Natural killer cell treated with Interleukin-12 subunit alpha and Interleukin-12 subunit beta and Interleukin-15 and Interleukin-18, amount 100 ng/mL, for 72 hours (primary cell): Measurements from ENCODE around the gene NCOA1. TPM values are rescaled to one million over a fixed set of nuclear protein-coding genes. Genes with fewer than 3 reads are reported as not detected.

Experiments
- ATAC-seq, 2 donors: fragments of 150-1000 bp; cut with Tn5 transposase in 1 of 2; sonication (Bioruptor Pico), chemical (Tn5 transposase) in 1 of 2; 2 replicates each; pipeline ENCODE4 v1.10.0; 2021
- DNase-seq: peaks from one replicate; pipeline ENCODE4 v3.0.0; 2022; ENCODE audit warnings: low spot score
- H3K27ac Mint-ChIP-seq, 2 donors: 1 replicate in 1 of 2; 2 replicates in 1 of 2; pipeline ENCODE4 v1.8.0; 2022; ENCODE audit warnings: mixed read lengths in 2 of 2, mild to moderate bottlenecking in 1 of 2, moderate library complexity in 1 of 2
- H3K27me3 Mint-ChIP-seq, 2 donors: 1 replicate in 1 of 2; 2 replicates in 1 of 2; pipeline ENCODE4 v1.8.0; 2022; ENCODE audit warnings: mixed read lengths in 2 of 2
- H3K36me3 Mint-ChIP-seq: one replicate; pipeline ENCODE4 v1.8.0; 2022; ENCODE audit warnings: mixed read lengths
- H3K4me1 Mint-ChIP-seq, 2 donors: 1 replicate in 1 of 2; 2 replicates in 1 of 2; pipeline ENCODE4 v1.8.0; 2022; ENCODE audit warnings: low read depth in 2 of 2, mixed read lengths in 2 of 2, mild to moderate bottlenecking in 1 of 2
- H3K4me3 Mint-ChIP-seq: one replicate; pipeline ENCODE4 v1.8.0; 2022; ENCODE audit warnings: mixed read lengths
- H3K9me3 Mint-ChIP-seq: 2 replicates; pipeline ENCODE4 v1.8.0; 2022; ENCODE audit warnings: mixed read lengths
- total RNA-seq, 2 donors: library from RNA; stranded (reverse); gene quantifications; one replicate each; pipeline ENCODE4 v1.2.3, GENCODE V29; 2022

Gene NCOA1
- total RNA-seq, 2 donors from 2014 or later: 84.1 to 139 TPM

DNA sequence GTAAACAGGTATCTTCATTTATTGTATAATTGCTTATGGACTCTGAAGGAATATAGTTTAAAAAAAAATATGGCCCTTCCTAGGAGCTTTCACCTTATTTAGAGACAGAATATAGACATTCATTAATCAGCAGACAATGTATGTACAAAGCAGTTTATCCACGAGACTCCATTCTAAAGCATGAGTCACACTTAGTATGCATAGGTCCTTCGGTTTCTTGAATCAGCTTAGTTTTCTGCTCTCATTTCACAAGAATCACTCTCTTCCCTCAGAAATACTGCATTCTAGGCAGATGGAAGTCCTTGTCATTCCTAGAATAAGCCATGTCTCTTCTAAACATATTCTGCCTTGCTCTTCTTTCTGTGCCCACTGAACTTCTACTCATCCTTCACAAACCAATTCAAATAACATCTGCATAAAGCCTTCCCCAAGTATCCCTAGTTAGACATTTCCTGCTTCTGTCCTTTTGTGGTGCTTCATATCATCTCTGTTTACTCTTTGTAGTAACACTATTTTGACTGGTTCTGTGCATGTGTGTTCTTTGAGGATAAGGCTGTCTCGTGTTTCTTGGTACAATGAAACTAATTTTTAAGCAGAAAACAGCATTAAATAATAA lies 217.6 kb downstream of the NCOA1 start:
- peaks cover 28% of the 10 kb centered on the region for H3K36me3 Mint-ChIP-seq
- H3K27me3 Mint-ChIP-seq: no peaks in the 10 kb centered on the region
- peaks cover 0 to 11% of the 10 kb centered on the region in 2 donors for H3K4me1 Mint-ChIP-seq
- ATAC-seq: no peak
- no peak overlapping the region for H3K27ac Mint-ChIP-seq
- no peak overlapping the region for H3K4me3 Mint-ChIP-seq
- H3K9me3 Mint-ChIP-seq: no peaks in the 10 kb centered on the region
- DNase-seq: no peak

DNA sequence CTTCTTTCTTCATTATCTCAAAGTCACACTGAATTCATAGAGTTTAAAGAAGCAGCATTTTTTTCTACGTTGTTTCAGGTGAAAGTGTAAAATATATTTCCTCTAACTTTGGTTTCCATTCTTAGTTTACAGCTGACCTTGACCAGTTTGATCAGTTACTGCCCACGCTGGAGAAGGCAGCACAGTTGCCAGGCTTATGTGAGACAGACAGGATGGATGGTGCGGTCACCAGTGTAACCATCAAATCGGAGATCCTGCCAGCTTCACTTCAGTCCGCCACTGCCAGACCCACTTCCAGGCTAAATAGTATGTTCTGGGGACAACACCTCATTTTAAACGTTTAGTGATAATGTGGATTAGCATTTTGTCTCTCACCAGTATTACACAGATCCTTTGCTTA lies 219.8 kb downstream of the NCOA1 start:
- peaks cover 42% of the 10 kb centered on the region for H3K36me3 Mint-ChIP-seq
- ATAC-seq: no peak
- no peak overlapping the region for H3K27ac Mint-ChIP-seq

DNA sequence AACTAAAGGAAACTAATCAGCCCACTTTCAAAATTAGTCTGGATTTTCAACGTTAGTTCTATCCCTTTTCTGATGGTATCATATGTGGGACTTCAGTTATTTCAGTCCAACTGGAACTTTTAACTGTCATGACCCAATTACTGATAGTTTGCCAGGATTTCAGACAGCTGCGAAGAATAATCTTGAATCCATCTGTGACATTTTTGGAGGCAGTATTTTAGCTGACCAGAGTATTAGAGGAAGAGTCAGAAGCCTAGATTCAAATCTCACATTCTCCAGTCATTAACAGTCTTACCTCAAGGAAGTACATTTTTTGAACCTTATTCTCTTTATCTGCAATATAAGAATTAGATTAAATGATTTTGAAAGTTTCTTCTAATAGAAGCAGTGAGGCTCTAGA lies 220.8 kb downstream of the NCOA1 start:
- no peak for DNase-seq
- Mint-ChIP-seq H3K36me3 (peaks cover 45% of the 10 kb centered on the region), H3K27me3 (no peaks in the 10 kb centered on the region), H3K9me3 (no peaks in the 10 kb centered on the region), H3K4me1 (peaks cover 0 to 9% of the 10 kb centered on the region in 2 donors), H3K27ac (no peak overlapping the region), H3K4me3 (no peak overlapping the region)
- no peak for ATAC-seq

More for the DNA sequence above, 219.8 kb downstream of the NCOA1 start:
- Mint-ChIP-seq H3K9me3 (no peaks in the 10 kb centered on the region), H3K27me3 (no peaks in the 10 kb centered on the region), H3K4me3 (no peak overlapping the region), H3K4me1 (peaks cover 0 to 9% of the 10 kb centered on the region in 2 donors)
- DNase-seq: no peak

DNA sequence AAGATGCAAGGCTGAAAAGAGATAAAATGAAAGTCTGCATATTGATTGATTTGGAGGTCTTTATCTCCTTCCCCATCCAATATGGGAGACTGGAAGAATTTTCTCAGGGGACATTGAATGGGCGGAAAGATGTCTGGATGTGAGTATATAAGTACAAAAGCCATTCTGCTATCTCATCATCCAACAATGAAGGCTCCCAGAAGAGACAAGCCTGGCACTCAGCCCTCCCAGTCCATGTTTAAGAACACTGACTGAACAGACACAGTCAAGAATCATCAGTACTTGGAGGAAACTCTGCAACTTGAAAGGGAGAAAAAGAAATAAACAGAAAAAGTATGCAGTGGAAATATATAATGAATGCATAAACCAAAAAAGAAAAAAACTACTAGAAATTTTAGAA lies 221.2 kb downstream of the NCOA1 start:
- no peak overlapping the region for H3K4me3 Mint-ChIP-seq
- no peak overlapping the region for H3K27ac Mint-ChIP-seq
- no peak for ATAC-seq
- H3K4me1 Mint-ChIP-seq: peaks cover 0 to 9% of the 10 kb centered on the region in 2 donors
- no peaks in the 10 kb centered on the region for H3K9me3 Mint-ChIP-seq
- H3K36me3 Mint-ChIP-seq: peaks cover 45% of the 10 kb centered on the region
- no peaks in the 10 kb centered on the region for H3K27me3 Mint-ChIP-seq
- no peak for DNase-seq

DNA sequence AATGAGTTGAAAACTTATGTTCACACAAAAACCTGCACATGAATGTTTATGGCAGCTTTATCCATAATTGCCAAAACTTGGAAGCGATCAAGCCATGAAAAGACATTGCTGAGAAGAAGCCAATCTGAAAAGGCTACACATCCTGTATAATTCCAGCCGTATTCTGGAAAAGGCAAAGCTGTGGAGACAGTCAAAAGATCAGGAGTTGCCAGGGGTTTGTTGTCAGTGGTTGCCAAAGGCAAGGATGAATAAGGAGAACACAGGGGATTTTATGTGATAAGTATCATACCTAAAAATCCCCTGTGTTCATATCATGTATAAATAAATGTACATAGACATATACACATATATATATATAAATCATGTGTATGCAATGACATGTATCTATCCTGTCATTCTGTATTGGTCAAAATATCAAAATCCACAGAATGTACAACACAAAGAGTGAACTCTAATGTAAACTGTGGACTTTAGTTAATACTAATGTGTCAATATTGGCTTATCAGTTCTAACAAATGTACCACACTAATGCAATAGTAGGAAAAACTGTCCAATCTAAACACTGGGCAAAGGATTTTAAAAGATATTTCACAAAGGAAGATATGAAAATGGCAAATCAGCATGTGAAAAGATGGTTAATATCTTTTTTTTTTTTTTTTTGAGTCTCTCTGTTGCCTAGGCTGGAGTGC lies 226.4 kb downstream of the NCOA1 start:
- Mint-ChIP-seq H3K27me3 (no peaks in the 10 kb centered on the region), H3K4me3 (no peak overlapping the region), H3K9me3 (no peaks in the 10 kb centered on the region), H3K27ac (no peak overlapping the region), H3K4me1 (peaks cover 19 to 27% of the 10 kb centered on the region in 2 donors), H3K36me3 (peaks cover 44% of the 10 kb centered on the region)
- ATAC-seq (no peak), DNase-seq (no peak)

DNA sequence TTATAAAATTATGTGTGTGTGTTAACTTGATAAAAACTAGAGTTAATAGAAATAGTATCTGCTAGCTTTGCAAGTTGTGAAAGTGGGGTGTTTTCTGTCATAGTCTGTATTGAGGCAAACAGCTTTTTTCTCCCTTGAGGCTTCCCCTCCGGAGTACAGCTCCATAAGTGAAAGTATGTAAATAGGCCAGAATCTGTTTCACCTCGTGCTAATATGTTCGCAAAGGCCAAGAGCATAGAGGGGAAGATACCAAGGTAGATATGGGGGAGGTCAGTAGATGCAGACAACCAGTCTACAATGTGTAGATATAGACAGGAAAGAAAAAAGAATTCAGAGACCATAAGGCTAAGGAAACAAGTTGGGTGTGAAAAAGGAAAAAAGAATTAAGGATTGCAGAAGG lies 229.3 kb downstream of the NCOA1 start:
- peaks cover 21% of the 10 kb centered on the region for H3K36me3 Mint-ChIP-seq
- H3K27me3 Mint-ChIP-seq: no peaks in the 10 kb centered on the region
- DNase-seq (no peak), ATAC-seq (no peak)
- peaks cover 17 to 27% of the 10 kb centered on the region in 2 donors for H3K4me1 Mint-ChIP-seq
- H3K4me3 Mint-ChIP-seq: no peak overlapping the region
- no peaks in the 10 kb centered on the region for H3K9me3 Mint-ChIP-seq
- H3K27ac Mint-ChIP-seq: peak overlapping the region in 1 of 2 donors; percentile 11

DNA sequence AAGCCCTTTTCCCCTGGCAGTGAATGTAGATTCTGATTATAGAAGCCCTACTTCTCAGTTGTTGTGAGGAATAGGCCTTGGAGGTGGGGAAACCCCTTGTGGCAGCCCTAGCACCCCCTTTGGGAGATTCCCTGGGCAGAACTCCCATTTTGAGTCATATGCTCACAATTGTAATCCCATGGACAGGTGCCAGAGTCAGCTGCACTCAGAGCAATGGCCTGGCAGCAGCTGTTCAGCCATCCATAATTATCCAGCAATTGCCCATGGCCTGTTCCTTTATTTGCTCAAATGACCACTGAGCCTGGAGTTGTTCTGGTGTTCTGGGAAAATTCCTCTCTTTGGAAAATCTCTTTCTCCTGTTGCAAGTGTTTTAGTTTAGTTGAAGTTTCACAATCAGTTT lies 230.4 kb downstream of the NCOA1 start:
- Mint-ChIP-seq H3K4me3 (no peak overlapping the region), H3K27ac (peak overlapping the region in 1 of 2 donors; percentile 10), H3K4me1 (peaks cover 18 to 27% of the 10 kb centered on the region in 2 donors), H3K27me3 (no peaks in the 10 kb centered on the region), H3K9me3 (no peaks in the 10 kb centered on the region), H3K36me3 (peaks cover 19% of the 10 kb centered on the region)
- DNase-seq (no peak), ATAC-seq (peak in 1 of 2 donors; percentile 72)

DNA sequence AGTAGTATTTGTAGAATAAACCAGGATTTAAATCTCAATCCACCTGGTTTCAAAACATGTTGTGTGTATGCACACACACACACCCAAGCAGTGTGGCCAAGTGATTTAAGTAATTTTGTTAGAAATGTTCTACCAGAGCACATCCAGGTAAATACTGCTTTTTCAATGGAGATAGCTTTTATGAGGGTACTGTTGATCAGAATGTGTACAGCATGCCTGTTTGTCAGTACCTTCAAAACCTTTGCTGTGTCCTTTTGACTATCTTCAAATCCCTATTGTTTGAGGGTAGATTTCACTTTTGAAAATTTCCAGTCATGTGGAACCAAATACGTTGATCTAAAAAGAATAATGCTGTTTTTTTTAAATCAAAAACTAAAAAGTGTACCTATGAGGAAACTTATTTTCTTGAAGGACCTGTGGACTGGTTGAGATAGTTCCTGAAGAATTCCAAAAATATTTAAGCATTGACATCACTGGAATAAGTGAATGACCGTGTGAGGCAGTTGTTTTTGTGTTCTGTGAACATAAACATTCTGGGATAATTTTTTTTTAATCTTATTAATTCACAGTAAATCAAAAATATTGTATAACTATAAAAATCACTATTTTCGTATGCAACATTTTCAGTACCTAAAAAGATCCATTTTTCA lies 231.2 kb downstream of the NCOA1 start:
- H3K27ac Mint-ChIP-seq: no peak overlapping the region
- peaks cover 18 to 27% of the 10 kb centered on the region in 2 donors for H3K4me1 Mint-ChIP-seq
- ATAC-seq: no peak
- H3K27me3 Mint-ChIP-seq: no peaks in the 10 kb centered on the region
- no peak for DNase-seq
- no peaks in the 10 kb centered on the region for H3K9me3 Mint-ChIP-seq
- no peak overlapping the region for H3K4me3 Mint-ChIP-seq
- peaks cover 11% of the 10 kb centered on the region for H3K36me3 Mint-ChIP-seq

DNA sequence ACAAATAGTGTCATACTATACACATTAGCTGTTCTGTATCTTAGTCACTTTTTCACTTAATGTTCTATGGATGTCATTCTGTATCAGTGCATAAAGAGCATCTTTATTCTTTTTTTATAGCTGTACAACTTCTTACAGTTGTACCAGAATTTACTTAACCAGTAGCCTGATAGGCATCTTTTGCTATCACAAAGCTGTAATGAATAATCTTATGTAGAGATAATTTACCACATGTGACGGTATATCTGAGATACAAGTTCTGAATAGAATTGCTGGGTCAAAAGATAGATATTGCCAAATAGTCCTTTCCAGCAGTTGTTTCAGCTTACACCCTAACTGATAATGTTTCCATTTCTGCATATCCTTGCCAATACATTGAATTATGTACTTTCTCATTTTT lies 232.1 kb downstream of the NCOA1 start:
- H3K9me3 Mint-ChIP-seq: no peaks in the 10 kb centered on the region
- H3K4me3 Mint-ChIP-seq: no peak overlapping the region
- DNase-seq (no peak), ATAC-seq (no peak)
- peaks cover 5% of the 10 kb centered on the region for H3K36me3 Mint-ChIP-seq
- H3K4me1 Mint-ChIP-seq: peaks cover 18 to 27% of the 10 kb centered on the region in 2 donors
- H3K27ac Mint-ChIP-seq: no peak overlapping the region
- no peaks in the 10 kb centered on the region for H3K27me3 Mint-ChIP-seq

DNA sequence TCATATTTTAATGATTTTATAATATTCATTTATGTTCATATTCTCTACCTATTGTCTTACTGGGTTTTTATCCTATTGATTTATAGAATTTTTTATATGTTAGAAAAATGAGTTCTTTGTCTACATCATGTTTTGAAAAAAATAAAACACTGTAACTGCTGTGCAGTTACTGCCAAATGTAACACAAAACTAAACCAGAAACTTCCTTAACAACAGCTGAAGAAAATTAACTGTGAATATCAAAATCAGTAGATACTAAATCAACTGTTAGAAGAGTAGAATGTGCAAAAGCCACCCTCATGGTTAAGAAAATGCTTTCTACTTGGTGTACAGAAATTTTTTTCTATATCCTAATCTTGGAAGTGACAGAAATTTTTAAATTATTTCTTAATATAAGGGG lies 232.6 kb downstream of the NCOA1 start:
- ATAC-seq: no peak
- peaks cover 6% of the 10 kb centered on the region for H3K36me3 Mint-ChIP-seq
- no peaks in the 10 kb centered on the region for H3K9me3 Mint-ChIP-seq
- no peaks in the 10 kb centered on the region for H3K27me3 Mint-ChIP-seq
- no peak overlapping the region for H3K4me3 Mint-ChIP-seq
- no peak for DNase-seq
- no peak overlapping the region for H3K27ac Mint-ChIP-seq
- peaks cover 19 to 27% of the 10 kb centered on the region in 2 donors for H3K4me1 Mint-ChIP-seq

DNA sequence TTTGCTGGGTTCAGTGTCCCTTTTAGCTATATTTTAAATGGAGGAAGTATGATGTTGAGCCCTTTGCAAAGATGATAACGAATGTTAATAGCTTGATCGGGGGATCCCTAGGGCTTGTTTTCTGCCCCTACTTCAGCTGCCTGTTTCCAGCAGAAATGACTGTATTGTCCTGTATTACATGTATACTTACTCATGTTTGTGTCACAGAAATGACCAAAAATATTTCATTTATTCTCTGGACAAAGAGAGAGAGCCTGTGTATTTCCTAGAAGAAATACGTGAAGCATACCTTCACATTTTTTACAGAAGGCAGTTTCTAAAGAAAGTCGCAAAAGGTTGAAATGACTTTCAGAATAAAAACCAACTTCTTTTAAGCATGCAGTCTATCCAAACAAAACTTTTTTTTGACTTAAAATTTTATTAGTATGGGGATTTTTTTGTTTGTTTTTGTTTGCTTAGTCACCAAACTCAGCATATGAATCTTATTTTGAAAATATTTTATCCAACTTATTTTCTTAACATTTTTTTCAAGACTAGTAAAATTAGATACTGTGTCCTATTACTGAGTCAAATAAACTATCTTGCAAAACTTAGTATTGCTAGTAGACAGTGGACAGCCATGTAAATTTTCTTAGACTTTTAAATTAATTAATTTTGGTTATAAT lies 233.2 kb downstream of the NCOA1 start:
- no peak for ATAC-seq
- Mint-ChIP-seq H3K4me3 (no peak overlapping the region), H3K36me3 (peaks cover 7% of the 10 kb centered on the region), H3K9me3 (no peaks in the 10 kb centered on the region), H3K27me3 (no peaks in the 10 kb centered on the region), H3K4me1 (peaks cover 20 to 26% of the 10 kb centered on the region in 2 donors), H3K27ac (no peak overlapping the region)
- no peak for DNase-seq

DNA sequence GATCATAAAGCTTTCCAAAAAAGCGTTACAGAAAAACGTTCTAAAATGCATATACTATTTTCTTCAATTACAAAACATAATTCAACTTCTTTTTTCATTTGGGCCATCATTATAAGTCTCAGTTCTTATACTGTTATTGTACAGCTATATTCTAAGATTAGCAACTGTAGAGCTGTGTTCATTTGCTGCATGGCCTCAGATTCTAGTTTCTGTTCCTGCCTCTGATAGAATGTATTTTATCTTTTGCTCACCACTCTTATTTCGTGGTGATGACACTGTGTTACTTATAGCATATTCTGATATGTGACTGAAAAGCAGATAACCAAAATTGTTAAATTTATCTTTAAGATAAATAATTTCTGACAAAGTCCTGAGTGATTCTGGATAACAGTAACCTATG lies 234.9 kb downstream of the NCOA1 start:
- Mint-ChIP-seq H3K4me3 (no peak overlapping the region), H3K27ac (no peak overlapping the region), H3K27me3 (no peaks in the 10 kb centered on the region), H3K4me1 (peaks cover 18 to 20% of the 10 kb centered on the region in 2 donors), H3K36me3 (peaks cover 4% of the 10 kb centered on the region), H3K9me3 (no peaks in the 10 kb centered on the region)
- ATAC-seq (no peak), DNase-seq (no peak)

DNA sequence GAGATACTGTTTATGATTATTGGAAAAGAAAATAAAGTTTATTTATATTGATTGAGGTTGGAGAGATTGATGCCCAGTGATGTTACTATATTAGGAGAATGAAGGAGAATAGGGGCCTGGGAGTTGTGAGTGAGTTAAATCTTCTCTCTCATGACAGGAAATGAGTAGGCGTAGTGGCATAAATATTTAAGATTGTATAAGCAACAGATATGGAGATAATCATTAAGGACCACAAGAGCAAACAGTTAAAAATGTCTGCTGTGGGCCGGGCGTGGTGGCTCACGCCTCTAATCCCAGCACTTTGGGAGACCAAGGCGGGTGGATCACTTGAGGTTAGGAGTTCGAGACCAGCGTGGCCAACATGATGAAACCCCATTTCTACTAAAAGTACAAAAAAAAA lies 239.4 kb downstream of the NCOA1 start:
- H3K36me3 Mint-ChIP-seq: peaks cover 4% of the 10 kb centered on the region
- H3K4me1 Mint-ChIP-seq: peaks cover 10 to 15% of the 10 kb centered on the region in 2 donors
- H3K9me3 Mint-ChIP-seq: no peaks in the 10 kb centered on the region
- no peak overlapping the region for H3K4me3 Mint-ChIP-seq
- no peaks in the 10 kb centered on the region for H3K27me3 Mint-ChIP-seq
- ATAC-seq (no peak), DNase-seq (no peak)
- peak overlapping the region; percentile 50 to 77 for H3K27ac Mint-ChIP-seq

DNA sequence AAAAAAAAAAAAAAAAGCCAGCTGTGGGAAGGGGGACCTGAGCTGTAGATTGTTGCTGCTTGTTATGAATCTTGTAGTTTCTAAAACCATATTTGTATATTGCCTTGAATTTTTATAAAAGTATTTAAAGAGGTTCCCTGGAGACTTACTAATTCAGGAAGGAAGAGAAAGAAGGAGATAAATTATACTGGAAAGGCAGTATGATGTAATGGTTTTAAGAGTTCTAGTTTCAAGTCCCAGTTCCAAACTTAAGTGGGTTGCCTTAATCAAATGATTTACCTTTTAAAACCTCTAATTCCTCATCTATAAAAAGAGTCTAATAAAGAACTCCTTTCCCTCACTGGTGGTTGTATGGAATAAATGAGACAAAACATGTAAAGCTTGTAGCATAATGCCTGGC lies 240.0 kb downstream of the NCOA1 start:
- Mint-ChIP-seq H3K9me3 (no peaks in the 10 kb centered on the region), H3K4me1 (peaks cover 10 to 15% of the 10 kb centered on the region in 2 donors), H3K36me3 (peaks cover 4% of the 10 kb centered on the region), H3K27me3 (no peaks in the 10 kb centered on the region), H3K4me3 (no peak overlapping the region), H3K27ac (peak overlapping the region; percentile 50 to 77)
- DNase-seq (no peak), ATAC-seq (no peak)
